ENCODE data around the gene MYO3B.

GRCh38 chr2:170368370-170368769 is 190.4 kb downstream of the MYO3B start:
- TF ChIP-seq MLX (CRISPR knock-in tag; IDR thresholded peaks at IDR 0.05) (no peak), TEAD4 (CRISPR knock-in tag; IDR thresholded peaks at IDR 0.05) (no peak), CTCF (IDR thresholded peaks at IDR 0.05) (no peak), ZNF317 (CRISPR knock-in tag; IDR thresholded peaks at IDR 0.05; ENCODE audit: borderline replicate concordance, low read depth) (no peak), SP1 (CRISPR knock-in tag; conservative IDR thresholded peaks at IDR 0.05) (no peak)

Data from WTC11 (cell line).